GM21723 (cell line): Measurements from ENCODE around the gene RAB40C.

ENCODE experiments used
- ATAC-seq: cut with Tn5 transposase; IDR thresholded peaks from one replicate; pipeline ENCODE4 v1.9.1; 2021; ENCODE audit warnings: mild to moderate bottlenecking, moderate library complexity; ENCODE audit not compliant: unreplicated experiment

Gene RAB40C

GRCh38 chr16:572865-573650, 16.8 kb upstream of the RAB40C start:
- ATAC-seq, result no peak

- ATAC-seq, result no peak
Observed at GRCh38 chr16:574021-574760, 15.7 kb upstream of the RAB40C start.

DNA sequence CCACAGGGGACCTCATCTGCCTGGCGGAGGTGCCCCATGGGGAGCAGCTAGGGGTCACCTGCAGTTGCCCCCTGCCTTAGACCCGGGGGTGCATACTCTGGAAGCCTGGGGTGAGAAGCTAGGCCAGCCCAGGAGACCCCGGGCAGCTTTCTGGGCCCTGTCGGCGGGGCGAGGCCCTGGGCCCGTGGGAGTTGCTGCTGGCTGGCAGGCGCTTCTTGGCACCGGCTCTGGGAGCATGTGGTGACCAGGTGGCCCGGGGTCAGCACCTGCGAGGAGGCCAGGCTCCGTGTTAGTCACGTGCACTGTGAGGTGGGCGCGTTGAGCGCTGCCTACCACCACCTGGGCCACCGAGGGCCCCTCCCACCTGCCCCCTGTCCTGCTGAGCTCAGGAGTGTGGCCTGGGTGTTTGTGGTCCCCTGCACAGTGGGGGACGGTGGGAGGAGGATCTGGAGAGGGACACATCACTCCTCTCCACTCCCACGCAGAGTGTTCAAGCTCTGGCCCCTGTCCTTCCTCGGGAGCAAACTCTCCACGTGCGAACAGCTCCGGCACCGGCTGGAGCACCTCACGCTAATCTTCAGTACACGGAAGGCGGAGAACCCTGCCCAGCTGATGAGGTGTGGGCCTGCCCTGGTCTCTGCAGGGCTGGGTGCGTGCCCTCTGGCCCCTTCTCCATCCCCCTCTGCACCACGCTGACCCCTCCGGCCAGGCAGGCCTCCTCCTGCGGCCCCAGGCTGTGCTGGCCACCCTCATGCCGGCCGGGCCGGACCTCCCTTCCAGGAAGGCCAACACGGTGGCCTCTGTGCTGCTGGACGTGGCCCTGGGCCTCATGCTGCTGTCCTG, 14.3 kb upstream of the RAB40C start:
- ATAC-seq, result no peak

DNA sequence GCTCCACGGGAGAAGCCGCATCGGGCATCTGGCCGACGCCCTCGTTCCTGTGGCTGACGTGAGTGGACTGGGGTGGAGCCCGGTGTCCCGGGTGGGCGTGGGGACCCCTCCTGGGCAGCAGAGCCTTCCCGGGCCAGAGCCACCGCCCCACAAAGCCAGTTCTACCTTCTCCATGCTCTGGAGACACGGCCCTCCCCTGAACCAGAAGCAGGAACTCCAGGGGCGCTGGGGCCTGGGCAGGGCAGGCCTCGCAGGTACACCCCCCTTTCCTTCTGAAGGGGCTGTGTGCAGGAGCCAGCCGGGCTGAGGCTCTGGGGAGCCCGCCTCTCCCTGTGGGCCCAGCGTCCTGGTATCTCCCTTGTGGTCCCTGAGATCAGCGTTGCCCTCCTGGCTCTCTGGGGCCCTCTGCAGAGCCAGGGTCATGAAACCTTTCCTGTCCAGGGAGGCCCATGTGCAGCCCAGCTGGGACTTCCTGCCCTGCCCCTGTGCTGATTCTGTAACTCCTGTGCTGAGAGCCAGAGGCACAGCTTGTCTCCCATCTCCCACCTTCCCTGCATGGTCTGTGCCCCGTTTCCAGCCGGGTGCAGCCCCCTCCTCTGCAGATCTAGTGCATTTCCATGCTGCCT, 13.6 kb upstream of the RAB40C start:
- no peak for ATAC-seq

GRCh38 chr16:576823-577201, 13.1 kb upstream of the RAB40C start:
- ATAC-seq, result no peak

DNA sequence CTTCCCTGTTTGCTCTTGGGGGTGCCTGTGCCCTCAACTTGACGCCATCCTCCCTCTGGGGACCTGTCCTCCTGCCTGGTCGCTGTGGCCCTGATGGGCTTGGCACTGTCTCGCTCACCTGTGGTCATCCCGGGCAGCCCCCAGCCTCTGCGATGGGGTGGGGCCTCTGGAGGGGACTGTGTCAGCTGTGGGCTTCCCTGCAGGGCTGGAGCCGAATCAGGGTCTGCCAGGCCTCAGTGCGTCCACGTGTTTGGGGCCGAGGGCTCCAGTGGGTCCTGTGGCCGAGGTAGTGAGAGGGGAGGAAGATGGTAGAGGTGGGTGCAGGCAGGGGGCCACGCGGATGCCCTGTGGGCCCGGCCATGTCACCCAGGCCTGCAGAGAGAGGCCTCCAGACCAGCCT, 12.1 kb upstream of the RAB40C start:
- no peak for ATAC-seq

GRCh38 chr16:578232-578869, 11.5 kb upstream of the RAB40C start:
- ATAC-seq, result no peak

DNA sequence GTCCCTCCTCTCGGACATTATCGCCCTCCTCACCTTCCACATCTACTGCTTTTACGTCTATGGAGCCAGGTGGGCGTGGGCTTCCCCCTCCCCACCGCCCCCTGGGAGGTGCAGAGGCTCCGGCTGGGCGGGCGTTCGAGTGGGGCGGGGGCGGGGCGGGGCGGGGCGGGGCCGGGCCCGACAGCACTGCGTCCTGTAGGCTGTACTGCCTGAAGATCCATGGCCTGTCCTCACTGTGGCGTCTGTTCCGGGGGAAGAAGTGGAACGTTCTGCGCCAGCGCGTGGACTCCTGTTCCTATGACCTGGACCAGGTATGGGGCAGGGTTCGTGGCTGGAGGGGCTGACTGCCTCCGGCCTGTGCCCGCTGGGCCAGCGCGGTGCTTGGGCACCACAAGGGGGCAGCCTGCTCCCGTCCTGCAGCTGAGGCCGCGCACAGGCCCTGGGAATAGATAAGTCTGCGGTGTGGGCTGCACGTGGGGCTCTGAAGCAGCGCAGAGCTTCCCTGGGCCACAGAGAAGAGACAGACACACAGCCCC, 10.9 kb upstream of the RAB40C start:
- no peak for ATAC-seq

GRCh38 chr16:580141-580945, 9.5 kb upstream of the RAB40C start:
- ATAC-seq, result no peak

GRCh38 chr16:580946-581498, 8.8 kb upstream of the RAB40C start:
- ATAC-seq, result no peak

GRCh38 chr16:582218-582613, 7.7 kb upstream of the RAB40C start:
- ATAC-seq, result no peak

DNA sequence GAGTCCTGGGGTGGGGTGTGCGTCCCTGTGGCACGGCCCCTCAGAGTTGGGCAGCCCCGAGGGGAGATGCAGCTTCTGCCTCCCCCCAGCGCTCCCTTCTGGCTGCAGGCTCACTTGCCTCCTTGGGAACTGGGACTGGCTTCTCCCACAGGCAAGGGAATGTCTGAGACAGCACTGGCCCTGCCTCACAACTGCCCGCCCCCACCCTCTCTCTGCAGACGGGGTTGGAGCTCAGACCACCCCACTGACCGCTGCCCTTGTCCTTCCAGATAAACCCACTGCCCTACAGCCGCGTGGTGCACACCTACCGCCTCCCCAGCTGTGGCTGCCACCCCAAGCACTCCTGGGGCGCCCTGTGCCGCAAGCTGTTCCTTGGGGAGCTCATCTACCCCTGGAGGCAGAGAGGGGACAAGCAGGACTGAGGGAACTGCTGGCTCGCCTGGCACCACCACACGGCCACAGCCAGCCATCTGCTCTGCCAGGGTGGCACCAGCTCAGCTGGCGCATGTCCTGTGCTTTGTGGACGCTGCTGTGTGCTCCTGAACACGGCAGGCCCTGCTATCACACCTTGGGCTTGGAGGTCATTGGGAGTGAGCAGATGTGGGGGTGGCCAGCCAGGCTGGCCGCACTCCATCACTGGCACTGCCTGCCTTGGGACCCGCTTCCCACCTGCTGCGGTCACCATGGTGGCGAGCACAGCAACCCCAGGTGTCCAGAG, 7.1 kb upstream of the RAB40C start:
- ATAC-seq, result no peak

DNA sequence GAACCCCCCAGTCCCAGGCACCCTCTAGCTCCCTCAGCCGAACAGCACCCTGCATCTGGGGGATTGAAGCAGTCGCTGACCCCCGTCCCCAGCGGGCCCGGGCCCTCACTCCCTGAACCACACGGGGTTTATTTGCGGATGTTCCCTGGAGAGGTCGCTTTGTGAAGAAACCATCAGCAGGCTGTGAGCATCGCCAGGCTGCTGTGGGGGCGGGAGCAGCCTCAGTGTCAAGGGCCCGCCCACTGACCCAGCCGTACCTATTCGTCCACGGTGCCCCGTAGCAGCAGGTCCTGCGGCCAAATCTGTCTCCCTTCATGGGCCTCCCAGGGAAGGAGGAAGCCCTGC, 6.4 kb upstream of the RAB40C start:
- no peak for ATAC-seq

- no peak for ATAC-seq
Observed at GRCh38 chr16:583815-584591, 5.9 kb upstream of the RAB40C start.

- ATAC-seq, result no peak
Observed at GRCh38 chr16:585351-585750, 4.5 kb upstream of the RAB40C start.

GRCh38 chr16:586047-586644, 3.7 kb upstream of the RAB40C start:
- no peak for ATAC-seq
